GM04504 (cell line): ENCODE data around the gene BIRC2.
"Not testable (repeated sequence)": the region's sequence is repeated elsewhere in the genome, so short reads cannot be mapped to it uniquely, and the experiment has no call there.

ENCODE experiments used
- DNase-seq: peaks from one replicate; pipeline ENCODE4 v3.0.0-alpha.2; 2012; ENCODE audit warnings: low read depth

The BIRC2 gene

GRCh38 chr11:102323542-102324251 is 23.3 kb upstream of the BIRC2 start:
- no peak for DNase-seq

GRCh38 chr11:102325088-102325487 is 21.9 kb upstream of the BIRC2 start:
- no peak for DNase-seq

GRCh38 chr11:102328748-102329147 is 18.3 kb upstream of the BIRC2 start:
- no peak for DNase-seq

GRCh38 chr11:102330231-102330630 is 16.8 kb upstream of the BIRC2 start:
- DNase-seq = no peak

GRCh38 chr11:102331341-102331740 is 15.7 kb upstream of the BIRC2 start:
- DNase-seq = no peak

- DNase-seq = no peak
These were observed 14.4 kb upstream of the BIRC2 start for GRCh38 chr11:102332611-102332994.

GRCh38 chr11:102338479-102339010 is 8.5 kb upstream of the BIRC2 start:
- DNase-seq = no peak

GRCh38 chr11:102341311-102341710 is 5.7 kb upstream of the BIRC2 start:
- not testable (repeated sequence) for DNase-seq

- peak; percentile 70 for DNase-seq
These were observed 5.1 kb upstream of the BIRC2 start for GRCh38 chr11:102341844-102342318.

GRCh38 chr11:102343809-102344208 is 3.2 kb upstream of the BIRC2 start:
- no peak for DNase-seq

GRCh38 chr11:102345904-102346303 is 1.1 kb upstream of the BIRC2 start:
- no peak for DNase-seq

- no peak for DNase-seq
These were observed 612 bp upstream of the BIRC2 start for GRCh38 chr11:102346456-102346747.

GRCh38 chr11:102347462-102348370 is 702 bp downstream of the BIRC2 start:
- peak; percentile 16 for DNase-seq

- no peak for DNase-seq
These were observed 10.1 kb downstream of the BIRC2 start for GRCh38 chr11:102357116-102357515.

- no peak for DNase-seq
These were observed 12.4 kb downstream of the BIRC2 start for GRCh38 chr11:102359372-102359771.

- DNase-seq = no peak
These were observed 13.7 kb downstream of the BIRC2 start for GRCh38 chr11:102360681-102361080.

- no peak for DNase-seq
These were observed 14.3 kb downstream of the BIRC2 start for GRCh38 chr11:102361086-102362031.

- no peak for DNase-seq
These were observed 18.0 kb downstream of the BIRC2 start for GRCh38 chr11:102364991-102365390.

- no peak for DNase-seq
These were observed 20.4 kb downstream of the BIRC2 start for GRCh38 chr11:102367364-102367763.

GRCh38 chr11:102368472-102368871 is 21.5 kb downstream of the BIRC2 start:
- DNase-seq = no peak

- not testable (repeated sequence) for DNase-seq
These were observed 27.8 kb downstream of the BIRC2 start for GRCh38 chr11:102374633-102375424.
